Progenitor cell of endocrine pancreas (in vitro differentiated cells): Measurements from ENCODE around the gene STK36. TPM values are rescaled to one million over a fixed set of nuclear protein-coding genes. Genes with fewer than 3 reads are reported as not detected.

ENCODE experiments used
- DNase-seq: peaks from one replicate; pipeline ENCODE4 v3.0.0; 2021; ENCODE audit warnings: low spot score; ENCODE audit not compliant: unreplicated experiment
- H3K27ac Mint-ChIP-seq: 2 replicates; pipeline ENCODE4 v1.8.0; 2021; ENCODE audit warnings: mild to moderate bottlenecking, moderate library complexity, mixed read lengths
- H3K27me3 Mint-ChIP-seq: 2 replicates; pipeline ENCODE4 v1.8.0; 2021; ENCODE audit warnings: mixed read lengths
- H3K36me3 Mint-ChIP-seq: 2 replicates; pipeline ENCODE4 v1.8.0; 2022; ENCODE audit warnings: mixed read lengths; ENCODE audit not compliant: insufficient read depth
- H3K4me1 Mint-ChIP-seq: 2 replicates; pipeline ENCODE4 v1.8.0; 2021; ENCODE audit warnings: low read depth, mixed read lengths
- H3K4me3 Mint-ChIP-seq: 2 replicates; pipeline ENCODE4 v1.8.0; 2021; ENCODE audit warnings: low read depth, mild to moderate bottlenecking, moderate library complexity, mixed read lengths
- H3K9me3 Mint-ChIP-seq: 2 replicates; pipeline ENCODE4 v1.8.0; 2021; ENCODE audit warnings: low read depth, mixed read lengths
- CTCF ChIP-seq: fragments of 200-600 bp; sonication (generic); IDR thresholded peaks from one replicate; pipeline ENCODE4 v1.5.0; 2021; ENCODE audit warnings: antibody characterized with exemption, mild to moderate bottlenecking; ENCODE audit not compliant: unreplicated experiment
- total RNA-seq: library from RNA; stranded (reverse); gene quantifications from 2 replicates; pipeline ENCODE4 v1.2.1, GENCODE V29; 2021

Gene STK36
- total RNA-seq, 1 donor from 2014 or later: 137 TPM

GRCh38 chr2:218701806-218702205 is 29.9 kb downstream of the STK36 start:
- no peaks in the 10 kb centered on the region for H3K4me1 Mint-ChIP-seq

GRCh38 chr2:218703341-218703740 is 31.5 kb downstream of the STK36 start:
- Mint-ChIP-seq H3K9me3 (no peaks in the 10 kb centered on the region), H3K27ac (no peak overlapping the region), H3K36me3 (peaks cover 10% of the 10 kb centered on the region), H3K4me3 (no peak overlapping the region), H3K4me1 (no peaks in the 10 kb centered on the region), H3K27me3 (no peaks in the 10 kb centered on the region)
- no peak for TF ChIP-seq CTCF
- DNase-seq: no peak

More at GRCh38 chr2:218701806-218702205, 29.9 kb downstream of the STK36 start:
- no peaks in the 10 kb centered on the region for H3K27me3 Mint-ChIP-seq
- DNase-seq: no peak
- H3K36me3 Mint-ChIP-seq: peaks cover 13% of the 10 kb centered on the region
- H3K27ac Mint-ChIP-seq: no peak overlapping the region
- no peaks in the 10 kb centered on the region for H3K9me3 Mint-ChIP-seq
- H3K4me3 Mint-ChIP-seq: no peak overlapping the region
- TF ChIP-seq CTCF: no peak

GRCh38 chr2:218708086-218708485 is 36.2 kb downstream of the STK36 start:
- no peak for TF ChIP-seq CTCF
- Mint-ChIP-seq H3K4me3 (no peak overlapping the region), H3K36me3 (peaks cover 1% of the 10 kb centered on the region), H3K4me1 (peaks cover 9% of the 10 kb centered on the region), H3K27ac (no peak overlapping the region), H3K27me3 (no peaks in the 10 kb centered on the region), H3K9me3 (no peaks in the 10 kb centered on the region)
- DNase-seq: no peak

- peak overlapping the region; percentile 96 for H3K4me3 Mint-ChIP-seq
- no peaks in the 10 kb centered on the region for H3K36me3 Mint-ChIP-seq
- no peak overlapping the region for H3K27ac Mint-ChIP-seq
- no peaks in the 10 kb centered on the region for H3K27me3 Mint-ChIP-seq
- DNase-seq: no peak
- TF ChIP-seq CTCF: no peak
- no peaks in the 10 kb centered on the region for H3K9me3 Mint-ChIP-seq
- peaks cover 12% of the 10 kb centered on the region for H3K4me1 Mint-ChIP-seq
These were observed 38.0 kb downstream of the STK36 start for GRCh38 chr2:218709908-218710307.

- no peak for DNase-seq
- no peak for TF ChIP-seq CTCF
- H3K9me3 Mint-ChIP-seq: no peaks in the 10 kb centered on the region
- no peak overlapping the region for H3K27ac Mint-ChIP-seq
- H3K36me3 Mint-ChIP-seq: no peaks in the 10 kb centered on the region
- peaks cover 12% of the 10 kb centered on the region for H3K4me1 Mint-ChIP-seq
- H3K4me3 Mint-ChIP-seq: peak overlapping the region; percentile 96
- H3K27me3 Mint-ChIP-seq: no peaks in the 10 kb centered on the region
These were observed 38.4 kb downstream of the STK36 start for GRCh38 chr2:218710334-218710686.
